Stimulated activated naive B cell treated with anti-CD40 and anti-IgM and Interleukin-4, amounts not matched to agents 10 μg/mL and 1 μg/mL and 100 μg/mL, for 72 hours (primary cell): ENCODE measurements around the gene STK39.

Experiments
- ATAC-seq, 2 donors: fragments of 150-1000 bp; cut with Tn5 transposase; replicated peaks; 2 replicates each; pipeline ENCODE4 v1.10.0; 2021; ENCODE audit warnings: moderate library complexity in 1 of 2
- DNase-seq: peaks from one replicate; pipeline ENCODE4 v3.0.0; 2021
- H3K27ac Mint-ChIP-seq: one replicate; pipeline ENCODE4 v1.8.0; 2022; ENCODE audit warnings: mild to moderate bottlenecking, mixed read lengths
- H3K27me3 Mint-ChIP-seq, 2 donors: one replicate each; pipeline ENCODE4 v1.8.0; 2022; ENCODE audit warnings: mixed read lengths in 2 of 2
- H3K36me3 Mint-ChIP-seq, 2 donors: one replicate each; pipeline ENCODE4 v1.8.0; 2022; ENCODE audit warnings: mixed read lengths in 2 of 2, mild to moderate bottlenecking in 1 of 2
- H3K4me1 Mint-ChIP-seq, 2 donors: one replicate each; pipeline ENCODE4 v1.8.0; 2022; ENCODE audit warnings: mixed read lengths in 2 of 2, mild to moderate bottlenecking in 1 of 2
- H3K4me3 Mint-ChIP-seq, 2 donors: one replicate each; pipeline ENCODE4 v1.8.0; 2022; ENCODE audit warnings: mild to moderate bottlenecking in 2 of 2, mixed read lengths in 2 of 2, moderate library complexity in 1 of 2
- H3K9me3 Mint-ChIP-seq, 2 donors: one replicate each; pipeline ENCODE4 v1.8.0; 2022; ENCODE audit warnings: mixed read lengths in 2 of 2, mild to moderate bottlenecking in 1 of 2

The STK39 gene

GRCh38 chr2:168233726-168234406 lies 13.5 kb downstream of the STK39 start:
- Mint-ChIP-seq H3K4me3 (no peak overlapping the region), H3K36me3 (peaks cover 12 to 21% of the 10 kb centered on the region in 2 donors), H3K27ac (no peak overlapping the region), H3K4me1 (peaks cover 6 to 14% of the 10 kb centered on the region in 2 donors), H3K9me3 (peaks cover 0 to 3% of the 10 kb centered on the region in 2 donors), H3K27me3 (no peaks in the 10 kb centered on the region)
- ATAC-seq = no peak
- DNase-seq = no peak

GRCh38 chr2:168233166-168233565 lies 14.2 kb downstream of the STK39 start:
- H3K4me1 Mint-ChIP-seq = peaks cover 6 to 12% of the 10 kb centered on the region in 2 donors
- ATAC-seq (no peak), DNase-seq (no peak)
- no peaks in the 10 kb centered on the region for H3K27me3 Mint-ChIP-seq
- peaks cover 0 to 3% of the 10 kb centered on the region in 2 donors for H3K9me3 Mint-ChIP-seq
- H3K27ac Mint-ChIP-seq = no peak overlapping the region
- peaks cover 12 to 21% of the 10 kb centered on the region in 2 donors for H3K36me3 Mint-ChIP-seq
- H3K4me3 Mint-ChIP-seq = no peak overlapping the region

GRCh38 chr2:168231609-168232241 lies 15.7 kb downstream of the STK39 start:
- Mint-ChIP-seq H3K4me1 (peaks cover 4 to 6% of the 10 kb centered on the region in 2 donors), H3K4me3 (no peak overlapping the region), H3K36me3 (peaks cover 10 to 17% of the 10 kb centered on the region in 2 donors), H3K9me3 (peaks cover 0 to 3% of the 10 kb centered on the region in 2 donors), H3K27ac (no peak overlapping the region), H3K27me3 (no peaks in the 10 kb centered on the region)
- no peak for DNase-seq
- ATAC-seq = no peak

- H3K4me1 Mint-ChIP-seq = peaks cover 4 to 6% of the 10 kb centered on the region in 2 donors
- H3K9me3 Mint-ChIP-seq = peaks cover 0 to 3% of the 10 kb centered on the region in 2 donors
These were observed 17.0 kb downstream of the STK39 start for GRCh38 chr2:168230389-168230788.

GRCh38 chr2:168224346-168224745 lies 23.0 kb downstream of the STK39 start:
- Mint-ChIP-seq H3K36me3 (peaks cover 3 to 4% of the 10 kb centered on the region in 2 donors), H3K4me3 (no peak overlapping the region), H3K9me3 (no peaks in the 10 kb centered on the region), H3K27ac (no peak overlapping the region), H3K27me3 (no peaks in the 10 kb centered on the region), H3K4me1 (peaks cover 2 to 5% of the 10 kb centered on the region in 2 donors)
- no peak for ATAC-seq
- no peak for DNase-seq

More at GRCh38 chr2:168230389-168230788, 17.0 kb downstream of the STK39 start:
- DNase-seq (no peak), ATAC-seq (no peak)
- Mint-ChIP-seq H3K36me3 (peaks cover 13 to 17% of the 10 kb centered on the region in 2 donors), H3K4me3 (no peak overlapping the region), H3K27ac (no peak overlapping the region), H3K27me3 (no peaks in the 10 kb centered on the region)

GRCh38 chr2:168222088-168222487 lies 25.3 kb downstream of the STK39 start:
- Mint-ChIP-seq H3K9me3 (no peaks in the 10 kb centered on the region), H3K27ac (no peak overlapping the region), H3K4me3 (no peak overlapping the region), H3K4me1 (peaks cover 2 to 5% of the 10 kb centered on the region in 2 donors), H3K36me3 (peaks cover 3 to 4% of the 10 kb centered on the region in 2 donors), H3K27me3 (no peaks in the 10 kb centered on the region)
- ATAC-seq (no peak), DNase-seq (no peak)

GRCh38 chr2:168220965-168221819 lies 26.2 kb downstream of the STK39 start:
- peaks cover 2 to 5% of the 10 kb centered on the region in 2 donors for H3K4me1 Mint-ChIP-seq

GRCh38 chr2:168217920-168218319 lies 29.5 kb downstream of the STK39 start:
- DNase-seq = no peak
- no peaks in the 10 kb centered on the region for H3K9me3 Mint-ChIP-seq
- H3K36me3 Mint-ChIP-seq = peaks cover 2 to 7% of the 10 kb centered on the region in 2 donors
- ATAC-seq = no peak
- no peak overlapping the region for H3K4me3 Mint-ChIP-seq
- H3K27me3 Mint-ChIP-seq = no peaks in the 10 kb centered on the region
- H3K27ac Mint-ChIP-seq = no peak overlapping the region
- peaks cover 0 to 2% of the 10 kb centered on the region in 2 donors for H3K4me1 Mint-ChIP-seq

More at GRCh38 chr2:168220965-168221819, 26.2 kb downstream of the STK39 start:
- Mint-ChIP-seq H3K9me3 (no peaks in the 10 kb centered on the region), H3K36me3 (peaks cover 4 to 5% of the 10 kb centered on the region in 2 donors), H3K27me3 (no peaks in the 10 kb centered on the region), H3K27ac (no peak overlapping the region), H3K4me3 (no peak overlapping the region)
- ATAC-seq = no peak
- no peak for DNase-seq

GRCh38 chr2:168216351-168217005 lies 30.9 kb downstream of the STK39 start:
- H3K4me1 Mint-ChIP-seq = peaks cover 13 to 17% of the 10 kb centered on the region in 2 donors
- no peak overlapping the region for H3K27ac Mint-ChIP-seq
- H3K36me3 Mint-ChIP-seq = peaks cover 2 to 3% of the 10 kb centered on the region in 2 donors
- no peak for ATAC-seq
- no peaks in the 10 kb centered on the region for H3K27me3 Mint-ChIP-seq
- no peak overlapping the region for H3K4me3 Mint-ChIP-seq
- no peaks in the 10 kb centered on the region for H3K9me3 Mint-ChIP-seq
- no peak for DNase-seq

GRCh38 chr2:168215813-168216212 lies 31.6 kb downstream of the STK39 start:
- Mint-ChIP-seq H3K9me3 (no peaks in the 10 kb centered on the region), H3K27me3 (no peaks in the 10 kb centered on the region), H3K4me1 (peaks cover 15 to 23% of the 10 kb centered on the region in 2 donors), H3K36me3 (peaks cover 2 to 3% of the 10 kb centered on the region in 2 donors), H3K27ac (no peak overlapping the region), H3K4me3 (no peak overlapping the region)
- ATAC-seq (no peak), DNase-seq (no peak)

- ATAC-seq = no peak
- H3K27me3 Mint-ChIP-seq = no peaks in the 10 kb centered on the region
- H3K36me3 Mint-ChIP-seq = peaks cover 2 to 7% of the 10 kb centered on the region in 2 donors
- H3K4me3 Mint-ChIP-seq = peak overlapping the region in 1 of 2 donors; percentile 9
- H3K27ac Mint-ChIP-seq = peak overlapping the region; percentile 59
- DNase-seq = no peak
- no peaks in the 10 kb centered on the region for H3K9me3 Mint-ChIP-seq
- peaks cover 22 to 37% of the 10 kb centered on the region in 2 donors for H3K4me1 Mint-ChIP-seq
These were observed 34.5 kb downstream of the STK39 start for GRCh38 chr2:168212866-168213265.

GRCh38 chr2:168212167-168212566 lies 35.2 kb downstream of the STK39 start:
- no peaks in the 10 kb centered on the region for H3K27me3 Mint-ChIP-seq
- H3K4me1 Mint-ChIP-seq = peaks cover 25 to 37% of the 10 kb centered on the region in 2 donors
- H3K36me3 Mint-ChIP-seq = peaks cover 4 to 11% of the 10 kb centered on the region in 2 donors
- ATAC-seq (peak in 1 of 2 donors; percentile 5), DNase-seq (no peak)
- H3K27ac Mint-ChIP-seq = peak overlapping the region; percentile 77
- H3K4me3 Mint-ChIP-seq = peak overlapping the region; percentile 56 to 77
- H3K9me3 Mint-ChIP-seq = no peaks in the 10 kb centered on the region

GRCh38 chr2:168211664-168212163 lies 35.7 kb downstream of the STK39 start:
- peak; percentile 65 to 86 for ATAC-seq

More at GRCh38 chr2:168211664-168212163, 35.7 kb downstream of the STK39 start:
- no peak for DNase-seq
- peak overlapping the region; percentile 56 to 77 for H3K4me3 Mint-ChIP-seq
- no peaks in the 10 kb centered on the region for H3K27me3 Mint-ChIP-seq
- peaks cover 4 to 11% of the 10 kb centered on the region in 2 donors for H3K36me3 Mint-ChIP-seq
- H3K27ac Mint-ChIP-seq = peak overlapping the region; percentile 77
- H3K4me1 Mint-ChIP-seq = peaks cover 27 to 37% of the 10 kb centered on the region in 2 donors
- no peaks in the 10 kb centered on the region for H3K9me3 Mint-ChIP-seq
